Esophagus squamous epithelium (tissue), 4 donors: ENCODE measurements around the gene SLC50A1.

ENCODE experiments used
- POLR2A ChIP-seq, 4 donors: fragments of 450-650 bp; IDR thresholded peaks; one replicate each; pipeline ENCODE4 v1.6.1; 2017; ENCODE audit warnings: antibody characterized with exemption in 4 of 4, mild to moderate bottlenecking in 4 of 4, moderate library complexity in 3 of 4
- TF ChIP-seq, protein P1 (sequence below), 6 experiments: fragments of 450-650 bp in 4 of 6; fragments of 200-600 bp in 2 of 6; sonication (generic) in 2 of 6; IDR thresholded peaks; one replicate each; pipeline ENCODE4 v1.5.1; 2016 to 2019; ENCODE audit warnings: antibody characterized with exemption in 6 of 6, mild to moderate bottlenecking in 4 of 6, moderate library complexity in 4 of 6

DNA sequence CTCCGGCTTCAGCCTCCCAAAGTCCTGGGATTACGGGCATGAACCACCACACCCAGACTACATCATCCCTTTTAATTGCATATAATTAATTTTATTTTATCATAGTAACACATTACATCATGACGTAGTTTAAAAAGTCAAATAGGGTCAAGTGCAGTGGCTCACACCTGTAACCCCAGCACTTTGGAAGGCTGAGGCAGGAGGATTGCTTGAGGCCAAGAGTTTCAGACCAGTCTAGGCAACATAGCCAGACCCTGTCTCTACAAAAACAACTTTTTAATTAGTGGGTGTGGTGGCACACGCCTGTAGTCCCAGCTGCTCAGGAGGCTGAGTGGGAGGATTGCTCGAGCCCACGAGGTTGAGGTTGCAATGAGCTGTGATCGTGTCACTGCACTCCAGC is 36.3 kb upstream of the SLC50A1 start:
- TF ChIP-seq POLR2A (IDR thresholded peaks at IDR 0.05): no peak
- TF ChIP-seq, protein P1, sequence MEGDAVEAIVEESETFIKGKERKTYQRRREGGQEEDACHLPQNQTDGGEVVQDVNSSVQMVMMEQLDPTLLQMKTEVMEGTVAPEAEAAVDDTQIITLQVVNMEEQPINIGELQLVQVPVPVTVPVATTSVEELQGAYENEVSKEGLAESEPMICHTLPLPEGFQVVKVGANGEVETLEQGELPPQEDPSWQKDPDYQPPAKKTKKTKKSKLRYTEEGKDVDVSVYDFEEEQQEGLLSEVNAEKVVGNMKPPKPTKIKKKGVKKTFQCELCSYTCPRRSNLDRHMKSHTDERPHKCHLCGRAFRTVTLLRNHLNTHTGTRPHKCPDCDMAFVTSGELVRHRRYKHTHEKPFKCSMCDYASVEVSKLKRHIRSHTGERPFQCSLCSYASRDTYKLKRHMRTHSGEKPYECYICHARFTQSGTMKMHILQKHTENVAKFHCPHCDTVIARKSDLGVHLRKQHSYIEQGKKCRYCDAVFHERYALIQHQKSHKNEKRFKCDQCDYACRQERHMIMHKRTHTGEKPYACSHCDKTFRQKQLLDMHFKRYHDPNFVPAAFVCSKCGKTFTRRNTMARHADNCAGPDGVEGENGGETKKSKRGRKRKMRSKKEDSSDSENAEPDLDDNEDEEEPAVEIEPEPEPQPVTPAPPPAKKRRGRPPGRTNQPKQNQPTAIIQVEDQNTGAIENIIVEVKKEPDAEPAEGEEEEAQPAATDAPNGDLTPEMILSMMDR (IDR thresholded peaks at IDR 0.05): no peak
